Heart right ventricle (tissue), 16 donors: ENCODE data around the gene RUVBL1. TPM values are rescaled to one million over a fixed set of nuclear protein-coding genes. Genes with fewer than 3 reads are reported as not detected.

ENCODE experiments used
- ATAC-seq, 8 donors: fragments of 200-7000 bp; cut with Tn5 transposase; one replicate each; pipeline ENCODE4 v1.9.1; 2020; ENCODE audit warnings: mild to moderate bottlenecking in 8 of 8, moderate library complexity in 8 of 8, moderate number of reproducible peaks in 1 of 8
- DNase-seq, 2 donors: peaks; one replicate each; pipeline ENCODE4 v3.0.0-alpha.2; 2020
- H3K27ac ChIP-seq, 10 donors: fragments of 200-600 bp; sonication (generic) in 2 of 10; one replicate each; pipeline versions ENCODE4 v1.5.0 to v1.8.0; 2020 to 2022; ENCODE audit warnings: mild to moderate bottlenecking in 3 of 10
- H3K27me3 ChIP-seq, 7 donors: fragments of 200-600 bp; one replicate each; pipeline ENCODE4 v1.8.0; 2021 to 2022; ENCODE audit warnings: mild to moderate bottlenecking in 2 of 7
- H3K36me3 ChIP-seq, 9 donors: fragments of 200-600 bp; sonication (generic) in 1 of 9; one replicate each; pipeline versions ENCODE4 v1.5.0 to v1.8.0; 2020 to 2022; ENCODE audit warnings: mild to moderate bottlenecking in 2 of 9
- H3K4me1 ChIP-seq, 9 donors: fragments of 200-600 bp; sonication (generic) in 1 of 9; one replicate each; pipeline versions ENCODE4 v1.5.0 to v1.8.0; 2020 to 2022; ENCODE audit warnings: mild to moderate bottlenecking in 4 of 9
- H3K4me3 ChIP-seq, 10 donors: fragments of 200-600 bp; sonication (generic) in 2 of 10; one replicate each; pipeline versions ENCODE4 v1.5.0 to v1.8.0; 2020 to 2022; ENCODE audit warnings: mild to moderate bottlenecking in 7 of 10, moderate library complexity in 2 of 10
- H3K9me3 ChIP-seq, 11 donors: fragments of 200-600 bp in 10 of 11; sonication (generic) in 2 of 11; one replicate each; pipeline versions ENCODE4 v1.5.0 to v1.8.0; 2013 to 2022; ENCODE audit warnings: mild to moderate bottlenecking in 2 of 11, control low read depth in 1 of 11, moderate library complexity in 1 of 11
- CTCF ChIP-seq, 9 donors: fragments of 200-600 bp; sonication (generic) in 2 of 9; IDR thresholded peaks; one replicate each; pipeline versions ENCODE4 v1.5.0 to v1.8.0; 2021 to 2022; ENCODE audit warnings: antibody characterized with exemption in 9 of 9, mild to moderate bottlenecking in 5 of 9, moderate library complexity in 1 of 9
- WGBS, 2 donors: extraction: QIAGEN DNeasy Blood & Tissue Kit; methylation state at CpG; one replicate each; pipeline ENCODE4 v1.1.7; 2013; ENCODE audit warnings: inconsistent platforms in 1 of 2; 5-methylcytosine and 5-hydroxymethylcytosine counted together
- intact Hi-C, 10 donors: fragments of 100-400 bp; cut with DNase I; formaldehyde crosslinking; loops; one replicate each; pipeline versions ENCODE4 v1.11.1 to v1.14.2; 2022
- polyA plus RNA-seq, 2 donors: library from polyadenylated mRNA; stranded (reverse); fragments of 200-250 nt; gene quantifications; one replicate each; pipeline ENCODE4 v1.2.3, GENCODE V29; 2013
- total RNA-seq, 10 donors: library from RNA; stranded (reverse); fragmentation: NEBNext Ultra II Directional in 3 of 10; extraction: Animal tissue kit (Norgen Biotek cat#: 25700) in 3 of 10; gene quantifications; one replicate each; pipeline versions ENCODE4 v1.2.1 to v1.2.4, GENCODE V29; 2021 to 2023
- donor health status: Arrhythmogenic right ventricular cardiomyopathy.
- donor health status: ischemic (EF 13 %, LVEDD 7.1; RV severe dilation, severe dysfunction).
- donor health status: healthy with polysubstance abuse.
- donor health status: DM: no; HTN: yes; CAD: no.
- donor health status: DM: no; HTN: no; CAD: no.
- donor health status: ischemic (EF 25% LVEDD 6.9; RV normal size, moderate dysfunction).
- donor health status: ischemic (EF 25% LVEDD 5.7; RV mildly dilated, moderate dysfunction).
- donor health status: healthy.
- donor health status: DM: yes; HTN: yes; CAD: no.
- donor health status: Ischemic cardiomyopathy.
- donor health status: ischemic (EF 35%, LVEDD 5.7; RV mildly dilated, moderate dysfunction).
- donor health status: nonischemic (EF 11% LVEDD 7.7; RV severe dilation, severe dysfunction).
- donor health status: DM: yes; HTN: yes; CAD: no.
- donor health status: PGD.
- donor health status: ischemic (EF 29% LVEDD 5.4; RV normal size, mild dysfunction).
- donor health status: nonischemic (EF 23%, LVEDD 6.1; RV moderate dilation, normal function).

RUVBL1 gene
- total and polyA plus RNA-seq, 12 donors = 9.4 to 38.5 (median 25.6) TPM

GRCh38 chr3:128078322-128078721 is 45.3 kb downstream of the RUVBL1 start:
- Histone ChIP-seq H3K4me1 (peaks cover 10 to 75% (median 55%) of the 10 kb centered on the region in 9 donors), H3K9me3 (no peaks in the 10 kb centered on the region), H3K4me3 (no peak overlapping the region), H3K27me3 (no peaks in the 10 kb centered on the region), H3K36me3 (peaks cover 0 to 42% (median 3%) of the 10 kb centered on the region in 9 donors), H3K27ac (no peak overlapping the region)
- no peak for TF ChIP-seq CTCF (IDR thresholded peaks at IDR 0.05)
- DNase-seq = no peak
- 90 to 94% methylated on average over 5 of the region's 5 CpGs for WGBS, 2 donors
- intact Hi-C loops = loop anchor here in 3 of 10 donors (5.0 to 10.0 kb wide), 3 partner anchors 54 to 529 kb away; no protein-coding TSS in a partner anchor
- no peak for ATAC-seq

- no peak for DNase-seq
- Histone ChIP-seq H3K4me1 (peaks cover 6 to 71% (median 48%) of the 10 kb centered on the region in 9 donors), H3K36me3 (peaks cover 0 to 42% (median 3%) of the 10 kb centered on the region in 9 donors), H3K9me3 (no peaks in the 10 kb centered on the region), H3K4me3 (peak overlapping the region in 2 of 10 donors; percentile 56), H3K27me3 (no peaks in the 10 kb centered on the region), H3K27ac (peak overlapping the region in 3 of 10 donors; percentile 39 to 55 (median 54))
- no peak for TF ChIP-seq CTCF (IDR thresholded peaks at IDR 0.05)
- intact Hi-C loops = loop anchor here in 3 of 10 donors (5.0 to 10.0 kb wide), 3 partner anchors 55 to 530 kb away; no protein-coding TSS in a partner anchor
- WGBS, 2 donors = 47 to 59% methylated on average over 1 of the region's 1 CpG
- no peak for ATAC-seq
These were observed 45.9 kb downstream of the RUVBL1 start for GRCh38 chr3:128077665-128078064.

GRCh38 chr3:128077202-128077624 is 46.4 kb downstream of the RUVBL1 start:
- H3K27me3 ChIP-seq = no peaks in the 10 kb centered on the region
- WGBS, 2 donors = 30 to 42% methylated on average over 6 to 11 of the region's 11 CpGs
- no peaks in the 10 kb centered on the region for H3K9me3 ChIP-seq
- H3K4me3 ChIP-seq = peak overlapping the region; percentile 38 to 63 (median 56)
- DNase-seq (no peak), ATAC-seq (peak in 1 of 8 donors; percentile 0)
- H3K27ac ChIP-seq = peak overlapping the region in 5 of 10 donors; percentile 25 to 55 (median 39)
- intact Hi-C loops = loop anchor here in 3 of 10 donors (5.0 to 10.0 kb wide), 3 partner anchors 55 to 530 kb away; no protein-coding TSS in a partner anchor
- no peak for TF ChIP-seq CTCF (IDR thresholded peaks at IDR 0.05)
- peaks cover 0 to 42% (median 3%) of the 10 kb centered on the region in 9 donors for H3K36me3 ChIP-seq
- H3K4me1 ChIP-seq = peaks cover 6 to 71% (median 46%) of the 10 kb centered on the region in 9 donors

GRCh38 chr3:128076483-128077201 is 47.0 kb downstream of the RUVBL1 start:
- Histone ChIP-seq H3K4me3 (peak overlapping the region; percentile 38 to 63 (median 56)), H3K27me3 (no peaks in the 10 kb centered on the region), H3K27ac (peak overlapping the region in 5 of 10 donors; percentile 37 to 57 (median 54)), H3K36me3 (peaks cover 0 to 42% (median 3%) of the 10 kb centered on the region in 9 donors), H3K4me1 (peaks cover 6 to 71% (median 46%) of the 10 kb centered on the region in 9 donors), H3K9me3 (no peaks in the 10 kb centered on the region)
- WGBS, 2 donors = 10 to 13% methylated on average over 77 to 79 of the region's 79 CpGs
- TF ChIP-seq CTCF (IDR thresholded peaks at IDR 0.05) = no peak
- peak; percentile 2 to 28 (median 6) for ATAC-seq
- intact Hi-C loops = loop anchor here in 3 of 10 donors (5.0 to 10.0 kb wide), 3 partner anchors 56 to 531 kb away; no protein-coding TSS in a partner anchor
- peak in 1 of 2 donors; percentile 45 for DNase-seq
